Activated CD4-positive, alpha-beta T cell treated with anti-CD3 and anti-CD28 coated beads, Interleukin-2, Interleukin-4, amounts not matched to agents 100 ng/mL and 50 ng/mL, durations not matched to agents 16 hours and 8 hours (primary cell): ENCODE results near the gene NFASC.

Source experiments
- DNase-seq: peaks from one replicate; pipeline ENCODE4 v3.0.0-alpha.2; 2020; ENCODE audit warnings: low spot score

NFASC gene

GRCh38 chr1:204928671-204929486 lies 58.2 kb downstream of the NFASC start:
- no peak for DNase-seq

GRCh38 chr1:204929487-204930154 lies 59.0 kb downstream of the NFASC start:
- DNase-seq: no peak

GRCh38 chr1:204930155-204930523 lies 59.5 kb downstream of the NFASC start:
- DNase-seq: no peak

GRCh38 chr1:204931313-204931712 lies 60.7 kb downstream of the NFASC start:
- no peak for DNase-seq

GRCh38 chr1:204931768-204932572 lies 61.3 kb downstream of the NFASC start:
- DNase-seq: no peak

GRCh38 chr1:204932573-204932909 lies 61.9 kb downstream of the NFASC start:
- no peak for DNase-seq

GRCh38 chr1:204935155-204935554 lies 64.5 kb downstream of the NFASC start:
- no peak for DNase-seq

- no peak for DNase-seq
Observed at GRCh38 chr1:204936765-204937164, 66.1 kb downstream of the NFASC start.

- DNase-seq: no peak
Observed at GRCh38 chr1:204937901-204938300, 67.2 kb downstream of the NFASC start.

- no peak for DNase-seq
Observed at GRCh38 chr1:204940591-204940990, 69.9 kb downstream of the NFASC start.

GRCh38 chr1:204941421-204942338 lies 71.0 kb downstream of the NFASC start:
- peak; percentile 53 for DNase-seq

GRCh38 chr1:204943495-204943894 lies 72.8 kb downstream of the NFASC start:
- DNase-seq: no peak

- DNase-seq: no peak
Observed at GRCh38 chr1:204944662-204945061, 74.0 kb downstream of the NFASC start.

- DNase-seq: no peak
Observed at GRCh38 chr1:204945565-204945977, 74.9 kb downstream of the NFASC start.

GRCh38 chr1:204946640-204947039 lies 76.0 kb downstream of the NFASC start:
- DNase-seq: no peak

- DNase-seq: no peak
Observed at GRCh38 chr1:204947338-204947737, 76.7 kb downstream of the NFASC start.

- no peak for DNase-seq
Observed at GRCh38 chr1:204947747-204948146, 77.1 kb downstream of the NFASC start.

GRCh38 chr1:204950353-204951001 lies 79.8 kb downstream of the NFASC start:
- no peak for DNase-seq

GRCh38 chr1:204958317-204959307 lies 88.0 kb downstream of the NFASC start:
- no peak for DNase-seq

- DNase-seq: no peak
Observed at GRCh38 chr1:204959374-204959773, 88.7 kb downstream of the NFASC start.
